Stomach (tissue), 4 donors: ENCODE results near the gene FBXL7.

Experiments
- CTCF ChIP-seq, 7 experiments: fragments of 450-650 bp in 4 of 7; fragments of 200-600 bp in 3 of 7; sonication (generic) in 3 of 7; IDR thresholded peaks; one replicate each; pipeline ENCODE4 v1.5.1; 2016 to 2019; ENCODE audit warnings: antibody characterized with exemption in 7 of 7, control low read depth in 2 of 7, mild to moderate bottlenecking in 1 of 7
- POLR2A ChIP-seq, 4 donors: fragments of 450-650 bp; IDR thresholded peaks; one replicate each; pipeline ENCODE4 v1.6.1; 2016; ENCODE audit warnings: antibody characterized with exemption in 4 of 4, control low read depth in 2 of 4, mild to moderate bottlenecking in 1 of 4, moderate library complexity in 1 of 4
- POLR2AphosphoS5 ChIP-seq, 3 donors: sonication (generic); formaldehyde crosslinking; IDR thresholded peaks; one replicate each; pipeline ENCODE4 v1.6.1; 2016; ENCODE audit warnings: antibody characterized with exemption in 3 of 3

- TF ChIP-seq CTCF (IDR thresholded peaks at IDR 0.05) (no peak), POLR2A (IDR thresholded peaks at IDR 0.05) (no peak), POLR2AphosphoS5 (IDR thresholded peaks at IDR 0.05) (no peak)
Observed at GRCh38 chr5:15717001-15717400, 217.0 kb downstream of the FBXL7 start.
